H1 (cell line): ENCODE results near the gene THOP1.

Experiments used
- CTCF ChIP-seq, 3 experiments: IDR thresholded peaks; 1 replicate in 2 of 3; 2 replicates in 1 of 3; pipeline versions ENCODE4 v1.5.1 to v1.6.1; 2011; ENCODE audit warnings: low read length in 3 of 3, mild to moderate bottlenecking in 3 of 3, inconsistent platforms in 2 of 3, low read depth in 1 of 3, moderate library complexity in 1 of 3; ENCODE audit not compliant: insufficient read depth in 1 of 3; ENCODE audit errors: control extremely low read depth in 1 of 3
- KDM4A ChIP-seq: IDR thresholded peaks from one replicate; pipeline ENCODE4 v1.7.1; 2012; ENCODE audit warnings: low read depth, mild to moderate bottlenecking, moderate library complexity, low read length, inconsistent platforms; ENCODE audit not compliant: severe bottlenecking
- MAFK ChIP-seq: IDR thresholded peaks from 2 replicates; pipeline ENCODE4 v1.6.1; 2012; ENCODE audit warnings: low read depth, mild to moderate bottlenecking, improper control_type of control experiment, low read length
- POLR2A ChIP-seq, 2 experiments: IDR thresholded peaks; 1 replicate in 1 of 2; 2 replicates in 1 of 2; pipeline ENCODE4 v1.6.1; 2011; ENCODE audit warnings: low read depth in 2 of 2, low read length in 2 of 2, mild to moderate bottlenecking in 2 of 2; ENCODE audit errors: control extremely low read depth in 1 of 2
- RAD21 ChIP-seq, 2 experiments: IDR thresholded peaks in 1 of 2; conservative IDR thresholded peaks in 1 of 2; 2 replicates each; pipeline ENCODE4 v1.6.1; 2011; ENCODE audit warnings: low read depth in 2 of 2, low read length in 2 of 2, improper control_type of control experiment in 1 of 2, inconsistent platforms in 1 of 2, mild to moderate bottlenecking in 1 of 2, moderate library complexity in 1 of 2

GRCh38 chr19:2815191-2815614, 29.9 kb downstream of the THOP1 start:
- no peak for TF ChIP-seq RAD21 (IDR thresholded peaks at IDR 0.05 in 1 of 2, conservative IDR thresholded peaks at IDR 0.05 in 1 of 2; ENCODE audit: low read depth in 2 of 2, low read length in 2 of 2)
- TF ChIP-seq POLR2A (IDR thresholded peaks at IDR 0.05; ENCODE audit: control extremely low read depth in 1 of 2, low read depth in 2 of 2, low read length in 2 of 2): no peak
- TF ChIP-seq CTCF (IDR thresholded peaks at IDR 0.05; ENCODE audit: control extremely low read depth in 1 of 3, insufficient read depth in 1 of 3, low read depth in 1 of 3, low read length in 3 of 3): no peak
- TF ChIP-seq KDM4A: no peak
- TF ChIP-seq MAFK: no peak
